ENCODE data around the gene L3MBTL4. TPM values are rescaled to one million over a fixed set of nuclear protein-coding genes. Genes with fewer than 3 reads are reported as not detected.
A peak's percentile ranks its signal among the peaks of the same experiment; 100 is the strongest.

Gene L3MBTL4
- total and polyA plus RNA-seq, 8 donors = 2.5 to 15.1 (median 6.4) TPM

DNA sequence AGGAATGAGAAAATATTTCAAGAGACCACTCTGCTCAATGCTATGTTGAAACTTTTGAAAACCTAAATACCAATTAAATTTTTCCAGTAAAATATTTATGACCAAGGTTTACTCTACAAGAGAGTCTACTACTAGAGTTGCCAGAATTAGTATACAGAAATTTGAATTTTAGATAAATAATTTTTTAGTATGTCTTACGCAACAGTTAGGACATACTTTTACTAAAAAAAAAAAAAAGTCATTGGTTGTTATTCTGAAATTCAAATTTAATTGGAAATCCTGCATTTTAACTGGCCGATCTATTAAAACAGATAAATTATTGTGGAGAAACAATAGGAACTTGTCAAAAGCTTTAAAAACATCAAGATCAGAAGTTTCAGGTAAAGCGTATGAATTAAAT, 470.3 kb downstream of the L3MBTL4 start:
- intact Hi-C loops (cut with DNase I) = no loop called here

GRCh38 chr18:5943514-5943913, 471.2 kb downstream of the L3MBTL4 start:
- no peak for FAIRE-seq

More for the DNA sequence above, 470.3 kb downstream of the L3MBTL4 start:
- TF ChIP-seq, protein P1, sequence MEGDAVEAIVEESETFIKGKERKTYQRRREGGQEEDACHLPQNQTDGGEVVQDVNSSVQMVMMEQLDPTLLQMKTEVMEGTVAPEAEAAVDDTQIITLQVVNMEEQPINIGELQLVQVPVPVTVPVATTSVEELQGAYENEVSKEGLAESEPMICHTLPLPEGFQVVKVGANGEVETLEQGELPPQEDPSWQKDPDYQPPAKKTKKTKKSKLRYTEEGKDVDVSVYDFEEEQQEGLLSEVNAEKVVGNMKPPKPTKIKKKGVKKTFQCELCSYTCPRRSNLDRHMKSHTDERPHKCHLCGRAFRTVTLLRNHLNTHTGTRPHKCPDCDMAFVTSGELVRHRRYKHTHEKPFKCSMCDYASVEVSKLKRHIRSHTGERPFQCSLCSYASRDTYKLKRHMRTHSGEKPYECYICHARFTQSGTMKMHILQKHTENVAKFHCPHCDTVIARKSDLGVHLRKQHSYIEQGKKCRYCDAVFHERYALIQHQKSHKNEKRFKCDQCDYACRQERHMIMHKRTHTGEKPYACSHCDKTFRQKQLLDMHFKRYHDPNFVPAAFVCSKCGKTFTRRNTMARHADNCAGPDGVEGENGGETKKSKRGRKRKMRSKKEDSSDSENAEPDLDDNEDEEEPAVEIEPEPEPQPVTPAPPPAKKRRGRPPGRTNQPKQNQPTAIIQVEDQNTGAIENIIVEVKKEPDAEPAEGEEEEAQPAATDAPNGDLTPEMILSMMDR (IDR thresholded peaks at IDR 0.05) = no peak
- H3K4me3 ChIP-seq = no peak overlapping the region
- no peak overlapping the region for H3K27ac ChIP-seq
- FAIRE-seq (no peak), ATAC-seq (no peak), DNase-seq (no peak)
- peaks cover 0 to 7% (median 0%) of the 10 kb centered on the region in 4 donors for H3K27me3 ChIP-seq
- 64 to 73% methylated on average over 3 of the region's 3 CpGs for WGBS, 2 donors
- H3K36me3 ChIP-seq = no peaks in the 10 kb centered on the region
- no peaks in the 10 kb centered on the region for H3K9me3 ChIP-seq
- no peaks in the 10 kb centered on the region for H3K4me1 ChIP-seq

GRCh38 chr18:5942591-5942990, 472.1 kb downstream of the L3MBTL4 start:
- no peak overlapping the region for H3K27ac ChIP-seq
- no peak overlapping the region for H3K4me3 ChIP-seq
- H3K27me3 ChIP-seq = peaks cover 0 to 7% (median 0%) of the 10 kb centered on the region in 4 donors
- no peaks in the 10 kb centered on the region for H3K9me3 ChIP-seq
- intact Hi-C loops (cut with DNase I) = no loop called here
- no peak for FAIRE-seq
- no peaks in the 10 kb centered on the region for H3K4me1 ChIP-seq
- ATAC-seq = no peak
- TF ChIP-seq, protein P1 (IDR thresholded peaks at IDR 0.05) = no peak
- H3K36me3 ChIP-seq = no peaks in the 10 kb centered on the region
- WGBS, 2 donors = 55% methylated on average over 6 of the region's 6 CpGs
- no peak for DNase-seq

More at GRCh38 chr18:5943514-5943913, 471.2 kb downstream of the L3MBTL4 start:
- 50 to 55% methylated on average over 5 of the region's 5 CpGs for WGBS, 2 donors
- H3K4me1 ChIP-seq = no peaks in the 10 kb centered on the region
- no peaks in the 10 kb centered on the region for H3K36me3 ChIP-seq
- H3K9me3 ChIP-seq = no peaks in the 10 kb centered on the region
- ATAC-seq (no peak), DNase-seq (peak in 1 of 6 donors; percentile 56)
- no peak overlapping the region for H3K27ac ChIP-seq
- TF ChIP-seq, protein P1 (IDR thresholded peaks at IDR 0.05) = no peak
- H3K27me3 ChIP-seq = peaks cover 0 to 7% (median 0%) of the 10 kb centered on the region in 4 donors
- intact Hi-C loops (cut with DNase I) = no loop called here
- no peak overlapping the region for H3K4me3 ChIP-seq

DNA sequence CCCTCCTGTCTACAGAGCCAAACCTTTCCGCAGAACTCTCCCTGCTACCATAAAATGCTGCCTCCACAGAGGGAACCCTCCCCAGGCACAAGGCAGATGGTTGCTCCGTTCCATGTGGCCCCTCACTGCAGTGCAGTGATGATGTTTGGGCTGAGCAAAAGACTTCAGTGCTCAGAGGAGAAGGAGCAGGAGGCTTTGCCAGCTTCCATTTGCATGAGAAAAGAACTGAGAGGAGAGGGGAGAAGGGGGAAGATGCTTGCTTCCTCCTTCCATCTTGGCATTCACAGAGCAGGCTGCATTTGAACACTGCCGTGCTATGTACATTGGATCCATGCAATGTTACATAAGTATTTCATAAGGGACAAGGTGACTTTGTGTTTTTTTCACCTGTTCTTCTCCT, 472.8 kb downstream of the L3MBTL4 start:
- peaks cover 0 to 7% (median 0%) of the 10 kb centered on the region in 4 donors for H3K27me3 ChIP-seq
- 47 to 51% methylated on average over 3 of the region's 3 CpGs for WGBS, 2 donors
- FAIRE-seq = no peak
- no peaks in the 10 kb centered on the region for H3K4me1 ChIP-seq
- no peak for ATAC-seq
- no peak overlapping the region for H3K4me3 ChIP-seq
- intact Hi-C loops (cut with DNase I) = no loop called here
- TF ChIP-seq, protein P1 (IDR thresholded peaks at IDR 0.05) = no peak
- no peaks in the 10 kb centered on the region for H3K36me3 ChIP-seq
- no peaks in the 10 kb centered on the region for H3K9me3 ChIP-seq
- DNase-seq = no peak
- H3K27ac ChIP-seq = no peak overlapping the region

- Histone ChIP-seq H3K27me3 (peaks cover 0 to 6% (median 0%) of the 10 kb centered on the region in 4 donors), H3K36me3 (no peaks in the 10 kb centered on the region), H3K27ac (no peak overlapping the region), H3K9me3 (no peaks in the 10 kb centered on the region), H3K4me3 (no peak overlapping the region), H3K4me1 (no peaks in the 10 kb centered on the region)
- TF ChIP-seq, protein P1 (IDR thresholded peaks at IDR 0.05) = no peak
- WGBS, 2 donors = 69 to 88% methylated on average over 7 of the region's 7 CpGs
- FAIRE-seq = no peak
- no peak for DNase-seq
- no peak for ATAC-seq
- intact Hi-C loops (cut with DNase I) = no loop called here
These were observed 474.7 kb downstream of the L3MBTL4 start for GRCh38 chr18:5939801-5940667.
